Osteocyte (in vitro differentiated cells): Measurements from ENCODE around the gene LCLAT1. TPM values are rescaled to one million over a fixed set of nuclear protein-coding genes. Genes with fewer than 3 reads are reported as not detected.

Experiments
- DNase-seq: peaks from one replicate; pipeline ENCODE4 v3.0.0; 2021; ENCODE audit warnings: mixed read lengths; ENCODE audit not compliant: unreplicated experiment; ENCODE audit errors: extremely low spot score
- H3K27ac Mint-ChIP-seq: one replicate; pipeline ENCODE4 v1.8.0; 2021; ENCODE audit warnings: mild to moderate bottlenecking, mixed read lengths; ENCODE audit not compliant: unreplicated experiment
- H3K27me3 Mint-ChIP-seq: one replicate; pipeline ENCODE4 v1.8.0; 2021; ENCODE audit warnings: mixed read lengths; ENCODE audit not compliant: unreplicated experiment
- H3K36me3 Mint-ChIP-seq: one replicate; pipeline ENCODE4 v1.8.0; 2021; ENCODE audit warnings: mixed read lengths; ENCODE audit not compliant: unreplicated experiment
- H3K4me1 Mint-ChIP-seq: one replicate; pipeline ENCODE4 v1.8.0; 2021; ENCODE audit warnings: mixed read lengths; ENCODE audit not compliant: unreplicated experiment
- H3K4me3 Mint-ChIP-seq: one replicate; pipeline ENCODE4 v1.8.0; 2021; ENCODE audit warnings: mild to moderate bottlenecking, moderate library complexity, mixed read lengths; ENCODE audit not compliant: unreplicated experiment
- H3K9me3 Mint-ChIP-seq: one replicate; pipeline ENCODE4 v1.8.0; 2021; ENCODE audit warnings: mixed read lengths; ENCODE audit not compliant: unreplicated experiment
- CTCF ChIP-seq: fragments of 200-600 bp; sonication (generic); IDR thresholded peaks from 2 replicates; pipeline ENCODE4 v1.5.0; 2021; ENCODE audit warnings: antibody characterized with exemption, mild to moderate bottlenecking, moderate library complexity
- total RNA-seq: library from RNA; stranded (reverse); gene quantifications from 2 replicates; pipeline ENCODE4 v1.2.1, GENCODE V29; 2021

The LCLAT1 gene
- total RNA-seq, 1 donor from 2014 or later: 13.6 TPM

GRCh38 chr2:30622452-30622851, 175.4 kb downstream of the LCLAT1 start:
- no peaks in the 10 kb centered on the region for H3K9me3 Mint-ChIP-seq
- H3K27ac Mint-ChIP-seq: no peak overlapping the region
- H3K4me3 Mint-ChIP-seq: no peak overlapping the region
- peaks cover 11% of the 10 kb centered on the region for H3K36me3 Mint-ChIP-seq
- DNase-seq: no peak
- TF ChIP-seq CTCF: no peak
- no peaks in the 10 kb centered on the region for H3K4me1 Mint-ChIP-seq
- H3K27me3 Mint-ChIP-seq: no peaks in the 10 kb centered on the region

GRCh38 chr2:30625276-30625675, 178.2 kb downstream of the LCLAT1 start:
- no peak overlapping the region for H3K27ac Mint-ChIP-seq
- H3K9me3 Mint-ChIP-seq: no peaks in the 10 kb centered on the region
- H3K4me3 Mint-ChIP-seq: no peak overlapping the region
- H3K36me3 Mint-ChIP-seq: peaks cover 11% of the 10 kb centered on the region
- DNase-seq: no peak
- no peak for TF ChIP-seq CTCF
- no peaks in the 10 kb centered on the region for H3K4me1 Mint-ChIP-seq
- H3K27me3 Mint-ChIP-seq: no peaks in the 10 kb centered on the region

GRCh38 chr2:30625701-30626100, 178.7 kb downstream of the LCLAT1 start:
- DNase-seq: no peak

GRCh38 chr2:30626397-30626796, 179.4 kb downstream of the LCLAT1 start:
- Mint-ChIP-seq H3K9me3 (no peaks in the 10 kb centered on the region), H3K27me3 (no peaks in the 10 kb centered on the region), H3K36me3 (peaks cover 9% of the 10 kb centered on the region), H3K4me1 (no peaks in the 10 kb centered on the region), H3K4me3 (no peak overlapping the region), H3K27ac (no peak overlapping the region)
- TF ChIP-seq CTCF: no peak
- DNase-seq: no peak

More at GRCh38 chr2:30625701-30626100, 178.7 kb downstream of the LCLAT1 start:
- no peak overlapping the region for H3K4me3 Mint-ChIP-seq
- no peak for TF ChIP-seq CTCF
- no peak overlapping the region for H3K27ac Mint-ChIP-seq
- H3K4me1 Mint-ChIP-seq: no peaks in the 10 kb centered on the region
- no peaks in the 10 kb centered on the region for H3K9me3 Mint-ChIP-seq
- no peaks in the 10 kb centered on the region for H3K27me3 Mint-ChIP-seq
- H3K36me3 Mint-ChIP-seq: peaks cover 11% of the 10 kb centered on the region

GRCh38 chr2:30627151-30627550, 180.1 kb downstream of the LCLAT1 start:
- DNase-seq: no peak
- Mint-ChIP-seq H3K9me3 (no peaks in the 10 kb centered on the region), H3K36me3 (peaks cover 5% of the 10 kb centered on the region), H3K4me3 (no peak overlapping the region), H3K4me1 (no peaks in the 10 kb centered on the region), H3K27me3 (no peaks in the 10 kb centered on the region), H3K27ac (no peak overlapping the region)
- TF ChIP-seq CTCF: no peak
